ENCODE measurements around the gene NFKBIA. TPM values are rescaled to one million over a fixed set of nuclear protein-coding genes. Genes with fewer than 3 reads are reported as not detected.

Gene NFKBIA
- total and polyA plus RNA-seq, 11 donors, result 42.7 to 193 (median 64.3) TPM

- peak in 2 of 5 donors; percentile 47 to 52 for DNase-seq
- intact Hi-C loops (cut with DNase I), result loop anchor here in 8 of 10 donors (2.0 to 10.0 kb wide), 9 partner anchors 187 to 740 kb away; partner anchors contain the start of genes BAZ1A (in 1 of the 8) and FAM177A1 (in 1 of the 8)
- 38 to 50% (median 43%) methylated on average over 4 of the region's 4 CpGs for WGBS, 4 donors
- H3K4me1 ChIP-seq, result peaks cover 2 to 49% (median 25%) of the 10 kb centered on the region in 12 donors
- TF ChIP-seq POLR2A (IDR thresholded peaks at IDR 0.05) (no peak), CTCF (IDR thresholded peaks at IDR 0.05) (no peak)
- H3K36me3 ChIP-seq, result no peaks in the 10 kb centered on the region
- H3K27me3 ChIP-seq, result no peaks in the 10 kb centered on the region
- no peak overlapping the region for H3K4me3 ChIP-seq
- no peaks in the 10 kb centered on the region for H3K9me3 ChIP-seq
- ATAC-seq, result peak in 3 of 4 donors; percentile 45 to 53 (median 47)
- H3K27ac ChIP-seq, result peak overlapping the region; percentile 16 to 80 (median 60)
Measured at GRCh38 chr14:35414365-35414764, 9.8 kb upstream of the NFKBIA start.

DNA sequence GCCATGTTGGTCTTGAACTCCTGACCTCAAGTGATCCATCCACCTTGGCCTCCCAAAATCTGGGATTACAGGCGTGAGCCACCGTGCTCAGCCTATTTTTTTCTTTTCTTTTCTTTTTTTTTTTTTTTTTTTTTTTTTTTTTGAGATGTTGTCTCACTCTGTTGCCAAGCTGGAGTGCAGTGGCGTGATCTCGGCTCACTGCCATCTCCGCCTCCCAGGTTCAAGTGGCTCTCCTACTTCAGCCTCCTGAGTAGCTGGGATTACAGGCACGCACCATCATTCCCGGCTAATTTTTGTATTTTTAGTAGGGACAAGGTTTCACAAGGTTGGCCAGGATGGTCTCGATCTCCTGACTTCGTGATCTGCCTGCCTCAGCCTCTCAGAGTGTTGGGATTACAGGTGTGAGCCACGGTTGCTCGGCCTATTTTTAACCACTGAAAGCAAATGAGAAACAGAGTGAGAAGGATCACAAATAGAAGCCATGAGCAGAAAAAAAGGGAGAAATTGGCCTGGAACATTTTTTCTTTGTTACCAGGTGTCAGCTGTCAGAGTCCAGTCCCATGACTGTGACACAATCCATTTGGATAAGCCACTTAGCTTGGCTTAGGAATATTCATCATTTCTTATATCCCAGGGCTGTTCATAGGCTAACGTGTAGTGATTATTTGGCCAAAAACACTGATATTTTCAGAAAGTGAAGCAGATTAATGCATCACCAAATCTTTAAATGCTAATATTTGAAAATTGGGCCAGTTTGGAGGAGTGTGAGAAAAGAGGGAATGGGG lies 7.9 kb upstream of the NFKBIA start:
- Histone ChIP-seq H3K4me3 (peak overlapping the region in 3 of 12 donors; percentile 2 to 26 (median 24)), H3K9me3 (no peaks in the 10 kb centered on the region), H3K27me3 (no peaks in the 10 kb centered on the region), H3K27ac (peak overlapping the region in 8 of 12 donors; percentile 2 to 72 (median 50)), H3K36me3 (no peaks in the 10 kb centered on the region), H3K4me1 (peaks cover 2 to 64% (median 25%) of the 10 kb centered on the region in 12 donors)
- TF ChIP-seq CTCF (IDR thresholded peaks at IDR 0.05), result no peak
- TF ChIP-seq POLR2A (IDR thresholded peaks at IDR 0.05), result no peak
- WGBS, 4 donors, result 57 to 72% (median 67%) methylated on average over 12 of the region's 12 CpGs
- intact Hi-C loops (cut with DNase I), result loop anchor here in 8 of 10 donors (2.0 to 10.0 kb wide), 11 partner anchors 185 to 738 kb away; partner anchors contain the start of genes BAZ1A (in 1 of the 8) and FAM177A1 (in 1 of the 8)
- DNase-seq (no peak), ATAC-seq (peak in 1 of 4 donors; percentile 41)

GRCh38 chr14:35410858-35411257 lies 6.3 kb upstream of the NFKBIA start:
- TF ChIP-seq CTCF (IDR thresholded peaks at IDR 0.05) (no peak), POLR2A (IDR thresholded peaks at IDR 0.05) (no peak)
- H3K4me1 ChIP-seq, result peaks cover 2 to 75% (median 34%) of the 10 kb centered on the region in 12 donors
- no peak for ATAC-seq
- intact Hi-C loops (cut with DNase I), result loop anchor here in 7 of 10 donors (5.0 to 10.0 kb wide), 8 partner anchors 184 to 736 kb away; partner anchors contain the start of genes BAZ1A (in 1 of the 7) and FAM177A1 (in 1 of the 7)
- DNase-seq, result no peak
- H3K9me3 ChIP-seq, result no peaks in the 10 kb centered on the region
- no peaks in the 10 kb centered on the region for H3K36me3 ChIP-seq
- 55 to 75% (median 70%) methylated on average over 6 of the region's 6 CpGs for WGBS, 4 donors
- H3K27ac ChIP-seq, result peak overlapping the region in 8 of 12 donors; percentile 0 to 62 (median 27)
- H3K4me3 ChIP-seq, result no peak overlapping the region
- H3K27me3 ChIP-seq, result no peaks in the 10 kb centered on the region

GRCh38 chr14:35409595-35409994 lies 5.0 kb upstream of the NFKBIA start:
- no peak for DNase-seq
- ATAC-seq, result no peak
- peak overlapping the region in 10 of 12 donors; percentile 16 to 100 (median 71) for H3K27ac ChIP-seq

More at GRCh38 chr14:35409595-35409994, 5.0 kb upstream of the NFKBIA start:
- Histone ChIP-seq H3K4me1 (peaks cover 2 to 75% (median 36%) of the 10 kb centered on the region in 12 donors), H3K9me3 (no peaks in the 10 kb centered on the region), H3K36me3 (no peaks in the 10 kb centered on the region), H3K27me3 (no peaks in the 10 kb centered on the region), H3K4me3 (no peak overlapping the region)
- 98 to 100% (median 100%) methylated on average over 1 of the region's 1 CpG for WGBS, 4 donors
- TF ChIP-seq POLR2A (IDR thresholded peaks at IDR 0.05), result no peak
- TF ChIP-seq CTCF (IDR thresholded peaks at IDR 0.05), result no peak
- intact Hi-C loops (cut with DNase I), result loop anchor here in 8 of 10 donors (5.0 to 10.0 kb wide), 10 partner anchors 72 to 732 kb away; partner anchors contain the start of genes PPP2R3C (in 3 of the 8), PRORP (in 3 of the 8), FAM177A1 (in 2 of the 8) and PSMA6 (in 2 of the 8)

All from heart left ventricle (tissue), 16 donors.